Peyer's patch (tissue), 4 donors: ENCODE measurements around the gene MMP3. TPM values are rescaled to one million over a fixed set of nuclear protein-coding genes. Genes with fewer than 3 reads are reported as not detected.

Experiments
- DNase-seq, 3 donors: peaks; one replicate each; pipeline ENCODE4 v3.0.0-alpha.2; 2017 to 2019
- H3K27ac ChIP-seq, 4 donors: fragments of 200-600 bp; sonication (generic); one replicate each; pipeline ENCODE4 v1.5.1; 2016 to 2019
- H3K27me3 ChIP-seq, 2 donors: fragments of 200-600 bp; sonication (generic); one replicate each; pipeline ENCODE4 v1.5.1; 2019
- H3K36me3 ChIP-seq, 3 donors: fragments of 200-600 bp; sonication (generic); one replicate each; pipeline ENCODE4 v1.5.1; 2016 to 2019
- H3K4me1 ChIP-seq, 4 donors: fragments of 200-600 bp; sonication (generic); one replicate each; pipeline ENCODE4 v1.5.1; 2016 to 2019
- H3K4me3 ChIP-seq, 4 donors: fragments of 200-600 bp; sonication (generic); 1 replicate in 3 of 4; 2 replicates in 1 of 4; pipeline ENCODE4 v1.5.1; 2016 to 2019; ENCODE audit warnings: mild to moderate bottlenecking in 1 of 4
- H3K9me3 ChIP-seq, 4 donors: fragments of 200-600 bp; sonication (generic); one replicate each; pipeline ENCODE4 v1.5.1; 2016 to 2019; ENCODE audit warnings: mild to moderate bottlenecking in 1 of 4
- POLR2A ChIP-seq, 2 donors: fragments of 450-650 bp; IDR thresholded peaks; one replicate each; pipeline ENCODE4 v1.5.1; 2017; ENCODE audit warnings: antibody characterized with exemption in 2 of 2, mild to moderate bottlenecking in 2 of 2, moderate library complexity in 2 of 2
- total RNA-seq, 4 donors: library from RNA; depleted of rRNA; stranded (reverse); fragments of >200 nt; gene quantifications; one replicate each; pipeline ENCODE4 v1.1.0, GENCODE V29; 2016
- TF ChIP-seq, protein P1 (sequence below), 6 experiments: fragments of 450-650 bp in 4 of 6; fragments of 200-600 bp in 2 of 6; sonication (generic) in 1 of 6; IDR thresholded peaks; one replicate each; pipeline ENCODE4 v1.5.1; 2017 to 2019; ENCODE audit warnings: antibody characterized with exemption in 6 of 6, mild to moderate bottlenecking in 3 of 6, moderate library complexity in 1 of 6

Gene MMP3
- total RNA-seq, 4 donors from 2014 or later = 1.5 to 1.8 TPM; not detected in 2

DNA sequence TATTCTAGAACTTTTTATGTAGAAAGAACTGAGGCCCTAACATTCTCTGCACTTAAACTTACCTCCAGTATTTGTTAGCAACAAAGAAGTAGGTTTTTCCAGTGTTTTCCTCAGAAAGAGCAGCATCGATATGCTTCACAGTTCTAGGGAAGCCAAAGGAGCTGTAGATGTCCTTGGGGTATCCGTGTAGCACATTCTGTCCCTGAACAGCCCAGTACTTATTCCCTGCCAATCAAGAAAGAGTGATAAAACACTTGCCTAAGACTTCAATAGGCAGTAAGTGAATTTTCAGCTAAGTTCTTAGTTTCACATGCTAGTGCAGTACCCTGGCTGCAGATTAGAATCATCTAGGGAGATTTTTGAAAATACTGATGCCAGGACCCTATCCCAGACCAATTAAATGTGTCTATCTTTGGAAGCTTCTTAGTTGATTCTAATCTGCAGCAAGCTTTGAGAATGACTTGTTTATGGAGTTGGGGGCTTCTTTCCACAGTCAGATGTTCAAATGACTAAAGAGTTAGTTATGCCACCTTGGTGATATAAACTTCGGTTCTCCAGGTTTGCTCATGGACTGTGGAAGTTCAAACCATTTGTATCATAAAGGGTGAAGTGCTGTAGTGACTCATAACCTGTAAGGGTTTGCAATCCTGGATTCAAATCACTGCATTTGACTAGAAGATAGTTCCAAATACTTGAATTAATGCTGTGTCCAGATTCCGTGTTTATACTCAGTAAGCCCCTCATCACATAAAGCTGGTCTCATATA, 52.0 kb downstream of the MMP3 start:
- DNase-seq = no peak
- no peaks in the 10 kb centered on the region for H3K4me1 ChIP-seq
- H3K36me3 ChIP-seq = no peaks in the 10 kb centered on the region
- no peak overlapping the region for H3K4me3 ChIP-seq
- no peaks in the 10 kb centered on the region for H3K27me3 ChIP-seq
- no peak overlapping the region for H3K27ac ChIP-seq
- no peak for TF ChIP-seq POLR2A (IDR thresholded peaks at IDR 0.05)
- TF ChIP-seq, protein P1, sequence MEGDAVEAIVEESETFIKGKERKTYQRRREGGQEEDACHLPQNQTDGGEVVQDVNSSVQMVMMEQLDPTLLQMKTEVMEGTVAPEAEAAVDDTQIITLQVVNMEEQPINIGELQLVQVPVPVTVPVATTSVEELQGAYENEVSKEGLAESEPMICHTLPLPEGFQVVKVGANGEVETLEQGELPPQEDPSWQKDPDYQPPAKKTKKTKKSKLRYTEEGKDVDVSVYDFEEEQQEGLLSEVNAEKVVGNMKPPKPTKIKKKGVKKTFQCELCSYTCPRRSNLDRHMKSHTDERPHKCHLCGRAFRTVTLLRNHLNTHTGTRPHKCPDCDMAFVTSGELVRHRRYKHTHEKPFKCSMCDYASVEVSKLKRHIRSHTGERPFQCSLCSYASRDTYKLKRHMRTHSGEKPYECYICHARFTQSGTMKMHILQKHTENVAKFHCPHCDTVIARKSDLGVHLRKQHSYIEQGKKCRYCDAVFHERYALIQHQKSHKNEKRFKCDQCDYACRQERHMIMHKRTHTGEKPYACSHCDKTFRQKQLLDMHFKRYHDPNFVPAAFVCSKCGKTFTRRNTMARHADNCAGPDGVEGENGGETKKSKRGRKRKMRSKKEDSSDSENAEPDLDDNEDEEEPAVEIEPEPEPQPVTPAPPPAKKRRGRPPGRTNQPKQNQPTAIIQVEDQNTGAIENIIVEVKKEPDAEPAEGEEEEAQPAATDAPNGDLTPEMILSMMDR (IDR thresholded peaks at IDR 0.05) = no peak
- H3K9me3 ChIP-seq = no peaks in the 10 kb centered on the region

DNA sequence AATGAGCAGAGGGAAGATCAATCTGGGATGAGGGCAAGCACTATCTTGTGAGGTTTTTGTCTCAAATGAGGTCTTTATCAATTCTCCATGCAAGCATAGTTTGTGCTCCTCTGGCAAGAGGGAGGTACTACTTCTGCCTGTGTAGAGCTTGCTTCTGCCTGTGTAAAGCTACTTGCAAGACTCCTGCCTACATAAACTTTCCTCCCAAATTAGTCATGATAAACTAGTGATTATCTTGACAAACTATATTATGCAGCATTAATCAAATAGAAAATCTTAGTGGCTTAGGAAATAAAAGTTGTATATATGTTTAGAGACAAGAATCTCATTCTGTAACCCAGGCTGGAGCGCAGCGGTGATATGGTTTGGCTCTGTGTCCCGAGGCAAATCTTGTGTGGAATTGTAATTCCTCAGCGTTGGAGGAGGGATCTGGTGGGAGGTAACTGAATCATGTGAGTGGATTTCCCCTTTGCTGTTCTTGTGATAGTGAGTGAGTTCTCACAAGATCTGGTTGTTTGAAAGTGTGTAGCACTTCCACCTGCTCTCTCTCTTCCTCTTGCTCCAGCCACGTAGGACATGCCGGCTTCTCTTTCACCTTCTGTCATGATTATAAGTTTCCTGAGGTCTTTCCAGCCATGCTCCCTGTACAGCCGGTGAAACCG, 54.9 kb downstream of the MMP3 start:
- Histone ChIP-seq H3K27ac (no peak overlapping the region), H3K36me3 (no peaks in the 10 kb centered on the region), H3K4me3 (no peak overlapping the region), H3K9me3 (no peaks in the 10 kb centered on the region), H3K4me1 (no peaks in the 10 kb centered on the region), H3K27me3 (no peaks in the 10 kb centered on the region)
- DNase-seq = no peak
- TF ChIP-seq POLR2A (IDR thresholded peaks at IDR 0.05) = no peak
- TF ChIP-seq, protein P1 (IDR thresholded peaks at IDR 0.05) = no peak

Other genes with a start within 250 kb of the MMP3 start
- not detected for gene MMP20, start 218.3 kb downstream of the MMP3 start, total RNA-seq
- under 1 TPM in 1 of 4 donors, not detected in 3; 0.40 TPM for gene MMP27, start 137.8 kb downstream of the MMP3 start, total RNA-seq
- not detected for gene MMP8, start 118.7 kb downstream of the MMP3 start, total RNA-seq
- under 1 TPM in 1 of 4 donors, not detected in 3; 0.54 TPM for gene MMP10, start 63.0 kb downstream of the MMP3 start, total RNA-seq
- 1 to 10 TPM in 2 of 4 donors, under 1 TPM in 2; 0.35 to 1.7 (median 1.0) TPM for gene MMP1, start 45.4 kb downstream of the MMP3 start, total RNA-seq
- gene MMP12, start 31.4 kb upstream of the MMP3 start, total RNA-seq = under 1 TPM in 2 of 4 donors, not detected in 2; 0.40 to 0.53 TPM
- gene MMP13, start 112.1 kb upstream of the MMP3 start, total RNA-seq = not detected
- 10 to 100 TPM; 27.6 to 50.1 (median 33.8) TPM for gene DCUN1D5, start 248.6 kb upstream of the MMP3 start, total RNA-seq